Activated CD4-positive, alpha-beta T cell treated with anti-CD3 and anti-CD28 coated beads, Interleukin-2, amount 50 U/mL, for 1 hour (primary cell): ENCODE results near the gene C18orf54.

ENCODE experiments used
- DNase-seq: peaks from one replicate; pipeline ENCODE4 v3.0.0-alpha.2; 2020

The C18orf54 gene

GRCh38 chr18:54387631-54388030 is 29.9 kb downstream of the C18orf54 start:
- DNase-seq, result no peak

GRCh38 chr18:54388203-54389142 is 30.8 kb downstream of the C18orf54 start:
- DNase-seq, result no peak

GRCh38 chr18:54389143-54389505 is 31.4 kb downstream of the C18orf54 start:
- DNase-seq, result no peak

- no peak for DNase-seq
These were observed 33.1 kb downstream of the C18orf54 start for GRCh38 chr18:54390838-54391237.

- no peak for DNase-seq
These were observed 34.9 kb downstream of the C18orf54 start for GRCh38 chr18:54392543-54393023.

- no peak for DNase-seq
These were observed 36.1 kb downstream of the C18orf54 start for GRCh38 chr18:54393648-54394294.

GRCh38 chr18:54396760-54397159 is 39.1 kb downstream of the C18orf54 start:
- DNase-seq, result no peak

- no peak for DNase-seq
These were observed 47.6 kb downstream of the C18orf54 start for GRCh38 chr18:54405290-54405689.

- DNase-seq, result no peak
These were observed 54.1 kb downstream of the C18orf54 start for GRCh38 chr18:54411781-54412180.

GRCh38 chr18:54415086-54415485 is 57.4 kb downstream of the C18orf54 start:
- no peak for DNase-seq

GRCh38 chr18:54416436-54416835 is 58.7 kb downstream of the C18orf54 start:
- DNase-seq, result no peak

- no peak for DNase-seq
These were observed 66.1 kb downstream of the C18orf54 start for GRCh38 chr18:54423831-54424230.

GRCh38 chr18:54426085-54426665 is 68.5 kb downstream of the C18orf54 start:
- no peak for DNase-seq
